Measurements from ENCODE around the gene NDUFA12. TPM values are rescaled to one million over a fixed set of nuclear protein-coding genes. Genes with fewer than 3 reads are reported as not detected.
A peak's percentile ranks its signal among the peaks of the same experiment; 100 is the strongest.

Gene NDUFA12
- total RNA-seq (100 to 1,000 TPM in 1 of 5 experiments, 10 to 100 TPM in 4; 57.8 to 123 (median 68.5) TPM), polyA plus RNA-seq (100 to 1,000 TPM; 393 to 507 TPM), total RNA-seq (25.4 reads per million, percentile 56 among the genes with 10 or more reads in this experiment)

DNA sequence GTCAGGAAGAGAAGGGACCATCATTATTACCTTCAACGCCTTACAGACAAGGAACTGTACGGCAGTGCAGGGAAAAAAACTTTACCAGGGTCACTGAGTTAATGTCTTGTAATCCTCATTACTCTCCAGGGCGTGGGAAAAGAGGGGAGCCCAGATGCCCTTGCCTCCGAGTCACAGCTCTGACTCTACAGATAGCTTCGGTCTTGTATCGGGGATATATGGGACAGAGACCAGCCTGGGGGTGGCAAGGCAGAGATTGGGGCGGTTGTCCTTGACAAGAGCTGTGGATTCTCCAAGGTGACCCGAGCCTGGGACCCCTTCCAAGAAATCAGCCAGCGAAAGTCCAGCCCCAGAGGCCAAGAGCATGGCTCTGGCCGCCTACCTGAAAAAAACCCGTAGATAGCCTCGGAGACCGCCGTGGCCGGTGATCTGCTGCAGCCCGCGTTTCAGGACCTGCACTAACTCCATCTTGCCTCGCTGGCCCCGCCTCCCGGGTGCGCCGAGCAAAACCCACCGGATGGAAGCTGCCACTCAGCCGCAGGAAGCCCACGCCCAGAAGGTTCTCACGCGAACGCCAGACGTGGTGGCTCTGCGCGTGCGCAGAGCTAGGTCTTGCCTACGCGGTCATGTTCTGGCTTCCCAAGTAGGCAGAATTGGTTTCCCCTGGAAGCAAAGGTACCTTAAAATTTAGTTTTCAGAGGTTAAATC, at the start of gene NDUFA12:
Gene NDUFA12, minus strand, starts transcription at position 485 of the 708 bp plus-strand sequence. Its CDS starts 17 bp downstream, at position 468.
- peaks cover 0 to 23% (median 0%) of the 10 kb centered on the region in 3 experiments for H3K9me3 ChIP-seq (ENCODE audit: control insufficient read depth in 2 of 3, low read length in 3 of 3)
- H3K27ac ChIP-seq (ENCODE audit: low read depth, low read length), result peak within 1 kb of the TSS; percentile 84
- Mint-ChIP-seq H3K36me3 (peaks cover 7 to 28% (median 26%) of the 10 kb centered on the region in 5 donors), H3K4me1 (peaks cover 39 to 79% (median 64%) of the 10 kb centered on the region in 7 donors), H3K27me3 (no peaks in the 10 kb centered on the region), H3K9me3 (peaks cover 6 to 33% (median 19%) of the 10 kb centered on the region in 11 donors), H3K27ac (peak within 1 kb of the TSS; percentile 86 to 97 (median 95)), H3K4me3 (peak within 1 kb of the TSS; percentile 87 to 97 (median 96))
- DNase-seq (peak; percentile 89 to 95 (median 92)), ATAC-seq (peak; percentile 100)
- ChIA-PET POLR2A (interaction anchor here (0.6 to 2.3 kb wide), 13 partner anchors 8 to 1184 kb away, joined by 3 to 52 read pairs (median 5); no protein-coding TSS in a partner anchor), CTCF (interaction anchor here (0.5 to 1.1 kb wide), 4 partner anchors 14 to 71 kb away, joined by 3 to 5 read pairs (median 4); no protein-coding TSS in a partner anchor)
- peaks cover 27 to 56% of the 10 kb centered on the region in 2 donors for H3K4me1 ChIP-seq (ENCODE audit: control insufficient read depth in 2 of 2, insufficient read depth in 2 of 2, low read length in 2 of 2)
- H3K27me3 ChIP-seq (ENCODE audit: control insufficient read depth in 2 of 2, insufficient read depth in 2 of 2, low read length in 2 of 2), result no peaks in the 10 kb centered on the region
- peaks cover 0 to 16% (median 0%) of the 10 kb centered on the region in 3 experiments for H3K36me3 ChIP-seq (ENCODE audit: control insufficient read depth in 2 of 3, insufficient read depth in 3 of 3, low read length in 3 of 3)
- intact Hi-C loops (cut with micrococcal nuclease), result loop anchor here (1.0 to 10.0 kb wide), 23 partner anchors 15 to 1904 kb away; partner anchors contain the start of genes AMDHD1 (in 2 of the 2), CCDC38 (in 2 of the 2), CEP83 (in 2 of the 2) and CRADD (in 2 of the 2)
- H3K4me3 ChIP-seq (ENCODE audit: low read length), result peak within 1 kb of the TSS; percentile 72

DNA sequence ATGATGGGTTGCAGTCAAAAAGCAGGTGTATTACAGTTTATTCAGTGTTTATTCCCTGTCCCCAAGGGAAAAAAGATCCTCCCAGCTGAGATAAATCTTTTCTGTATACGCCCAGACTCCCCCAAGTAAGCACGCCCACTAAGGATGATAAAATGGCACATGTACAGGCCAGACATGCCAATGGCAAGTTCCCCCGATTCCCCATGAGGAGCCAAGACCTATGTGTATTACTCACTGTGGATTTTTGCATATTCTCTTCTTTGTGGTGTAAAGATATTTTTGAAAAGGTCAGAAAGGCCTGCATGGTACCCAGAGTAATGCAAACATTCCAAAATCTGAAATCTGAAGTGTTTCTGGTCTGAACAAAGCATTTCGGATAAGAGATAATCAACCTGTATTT, 47.7 kb upstream of the NDUFA12 start:
- ATAC-seq (no peak), DNase-seq (no peak)
- CTCF ChIA-PET, result no interaction called here
- Mint-ChIP-seq H3K4me1 (no peaks in the 10 kb centered on the region), H3K27me3 (no peaks in the 10 kb centered on the region), H3K36me3 (peaks cover 0 to 44% (median 19%) of the 10 kb centered on the region in 5 donors), H3K27ac (peak overlapping the region in 1 of 9 donors; percentile 2), H3K9me3 (no peaks in the 10 kb centered on the region), H3K4me3 (no peak overlapping the region)
- H3K4me1 ChIP-seq (ENCODE audit: control insufficient read depth in 2 of 2, insufficient read depth in 2 of 2, low read length in 2 of 2), result no peaks in the 10 kb centered on the region
- POLR2A ChIA-PET, result no interaction called here
- no peak overlapping the region for H3K4me3 ChIP-seq (ENCODE audit: low read length)
- peaks cover 0 to 47% (median 4%) of the 10 kb centered on the region in 3 experiments for H3K36me3 ChIP-seq (ENCODE audit: control insufficient read depth in 2 of 3, insufficient read depth in 3 of 3, low read length in 3 of 3)
- intact Hi-C loops (cut with micrococcal nuclease), result no loop called here
- H3K9me3 ChIP-seq (ENCODE audit: control insufficient read depth in 2 of 3, low read length in 3 of 3), result no peaks in the 10 kb centered on the region
- no peaks in the 10 kb centered on the region for H3K27me3 ChIP-seq (ENCODE audit: control insufficient read depth in 2 of 2, insufficient read depth in 2 of 2, low read length in 2 of 2)
- H3K27ac ChIP-seq (ENCODE audit: low read depth, low read length), result no peak overlapping the region

GRCh38 chr12:95037906-95038305, 34.4 kb upstream of the NDUFA12 start:
- ATAC-seq, result no peak
- CTCF ChIA-PET, result no interaction called here

DNA sequence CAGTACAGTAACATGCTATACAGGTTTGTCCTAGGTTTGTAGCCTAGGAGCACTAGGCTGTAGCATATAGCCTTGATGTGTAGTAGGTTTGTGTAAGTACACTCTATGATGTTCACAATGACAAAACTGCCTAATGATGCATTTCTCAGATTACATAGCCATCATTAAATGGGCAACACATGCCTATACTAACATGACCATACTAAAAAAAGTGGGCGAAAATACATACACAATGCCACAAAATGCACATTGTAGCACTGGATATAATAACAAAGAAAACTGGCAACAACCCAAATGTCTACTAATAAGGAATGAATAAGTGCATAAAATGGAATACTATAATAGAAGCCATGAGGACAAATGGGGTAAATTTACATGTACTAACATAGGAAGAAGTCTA, 31.3 kb upstream of the NDUFA12 start:
- no peaks in the 10 kb centered on the region for H3K27me3 Mint-ChIP-seq
- peak overlapping the region in 4 of 9 donors; percentile 44 to 78 (median 68) for H3K27ac Mint-ChIP-seq
- Histone ChIP-seq H3K9me3 (ENCODE audit: control insufficient read depth in 2 of 3, low read length in 3 of 3) (no peaks in the 10 kb centered on the region), H3K36me3 (ENCODE audit: control insufficient read depth in 2 of 3, insufficient read depth in 3 of 3, low read length in 3 of 3) (peaks cover 0 to 17% (median 4%) of the 10 kb centered on the region in 3 experiments), H3K27ac (ENCODE audit: low read depth, low read length) (no peak overlapping the region), H3K27me3 (ENCODE audit: control insufficient read depth in 2 of 2, insufficient read depth in 2 of 2, low read length in 2 of 2) (no peaks in the 10 kb centered on the region), H3K4me3 (ENCODE audit: low read length) (no peak overlapping the region), H3K4me1 (ENCODE audit: control insufficient read depth in 2 of 2, insufficient read depth in 2 of 2, low read length in 2 of 2) (peaks cover 0 to 9% of the 10 kb centered on the region in 2 donors)
- H3K4me3 Mint-ChIP-seq, result peak overlapping the region in 5 of 10 donors; percentile 7 to 62 (median 37)
- peaks cover 5 to 22% (median 18%) of the 10 kb centered on the region in 7 donors for H3K4me1 Mint-ChIP-seq
- CTCF ChIA-PET, result interaction anchor here (0.7 kb wide), 2 partner anchors 44 to 61 kb away, joined by 3 to 4 read pairs; no protein-coding TSS in a partner anchor
- ATAC-seq (no peak), DNase-seq (no peak)
- peaks cover 0 to 27% (median 9%) of the 10 kb centered on the region in 5 donors for H3K36me3 Mint-ChIP-seq
- H3K9me3 Mint-ChIP-seq, result no peaks in the 10 kb centered on the region
- POLR2A ChIA-PET, result interaction anchor here (0.7 kb wide), 2 partner anchors 9 to 1547 kb away, joined by 3 to 6 read pairs; no protein-coding TSS in a partner anchor
- intact Hi-C loops (cut with micrococcal nuclease), result loop anchor here in 1 of 2 donors (5.0 kb wide), 1 partner anchor 32 kb away; the partner anchor contains the start of gene NDUFA12

More at GRCh38 chr12:95037906-95038305, 34.4 kb upstream of the NDUFA12 start:
- Histone ChIP-seq H3K9me3 (ENCODE audit: control insufficient read depth in 2 of 3, low read length in 3 of 3) (no peaks in the 10 kb centered on the region), H3K4me1 (ENCODE audit: control insufficient read depth in 2 of 2, insufficient read depth in 2 of 2, low read length in 2 of 2) (peaks cover 0 to 14% of the 10 kb centered on the region in 2 donors), H3K4me3 (ENCODE audit: low read length) (no peak overlapping the region), H3K27me3 (ENCODE audit: control insufficient read depth in 2 of 2, insufficient read depth in 2 of 2, low read length in 2 of 2) (no peaks in the 10 kb centered on the region), H3K27ac (ENCODE audit: low read depth, low read length) (no peak overlapping the region), H3K36me3 (ENCODE audit: control insufficient read depth in 2 of 3, insufficient read depth in 3 of 3, low read length in 3 of 3) (peaks cover 0 to 14% (median 4%) of the 10 kb centered on the region in 3 experiments)
- Mint-ChIP-seq H3K27me3 (no peaks in the 10 kb centered on the region), H3K36me3 (peaks cover 0 to 34% (median 14%) of the 10 kb centered on the region in 5 donors), H3K9me3 (no peaks in the 10 kb centered on the region), H3K4me3 (no peak overlapping the region), H3K4me1 (peaks cover 7 to 43% (median 34%) of the 10 kb centered on the region in 7 donors), H3K27ac (no peak overlapping the region)
- POLR2A ChIA-PET, result no interaction called here
- intact Hi-C loops (cut with micrococcal nuclease), result loop anchor here in 1 of 2 donors (5.0 kb wide), 1 partner anchor 36 kb away; the partner anchor contains the start of gene NDUFA12
- DNase-seq, result no peak

DNA sequence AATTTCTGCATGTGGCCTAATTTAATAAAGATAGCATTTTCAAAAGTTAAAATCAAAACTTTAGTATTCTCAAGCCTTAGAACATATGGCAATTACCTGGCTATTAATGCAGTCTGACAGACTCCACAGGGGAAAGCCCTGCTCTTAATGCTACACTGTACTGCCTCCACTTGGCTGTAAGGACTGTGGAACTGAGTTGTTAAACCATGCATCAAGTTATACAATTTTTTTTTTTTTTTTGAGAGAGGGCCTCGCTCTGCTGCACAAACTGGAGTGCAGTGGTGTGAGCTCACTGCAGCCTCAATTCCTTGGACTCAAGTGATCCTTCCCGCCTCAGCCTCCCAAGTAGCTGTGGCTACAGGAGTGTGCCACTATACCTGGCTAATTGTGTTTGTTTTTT, 19.0 kb upstream of the NDUFA12 start:
- POLR2A ChIA-PET, result interaction anchor here (1.5 kb wide), 1 partner anchor 19 kb away, joined by 6 read pairs; the partner anchor contains the start of gene NDUFA12

DNA sequence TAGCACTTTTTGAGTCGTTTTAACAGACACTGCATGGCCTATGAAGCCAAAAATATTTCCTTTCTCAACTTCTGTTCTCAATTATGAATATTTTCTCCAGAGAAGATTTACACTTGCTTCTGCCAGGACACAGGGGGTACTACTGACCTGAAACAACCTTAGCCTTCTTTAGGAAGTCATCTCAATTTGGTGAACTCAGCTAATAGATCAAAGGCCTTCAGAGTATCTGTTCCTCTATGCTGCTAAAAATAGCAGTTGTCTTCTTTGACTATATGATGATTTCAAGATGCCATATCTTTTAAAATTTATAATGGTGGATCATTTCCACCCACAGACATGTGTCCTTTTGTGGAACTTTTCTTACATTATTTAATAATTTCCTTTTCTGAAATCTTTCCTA, 14.0 kb upstream of the NDUFA12 start:
- no peaks in the 10 kb centered on the region for H3K9me3 ChIP-seq (ENCODE audit: control insufficient read depth in 2 of 3, low read length in 3 of 3)
- ChIA-PET POLR2A (no interaction called here), CTCF (no interaction called here)
- Mint-ChIP-seq H3K27ac (no peak overlapping the region), H3K27me3 (peaks cover 0 to 2% (median 0%) of the 10 kb centered on the region in 5 donors), H3K4me1 (peaks cover 0 to 39% (median 17%) of the 10 kb centered on the region in 7 donors), H3K4me3 (no peak overlapping the region), H3K9me3 (peaks cover 0 to 7% (median 2%) of the 10 kb centered on the region in 11 donors), H3K36me3 (peaks cover 6 to 31% (median 23%) of the 10 kb centered on the region in 5 donors)
- DNase-seq (no peak), ATAC-seq (no peak)
- H3K36me3 ChIP-seq (ENCODE audit: control insufficient read depth in 2 of 3, insufficient read depth in 3 of 3, low read length in 3 of 3), result peaks cover 0 to 4% (median 0%) of the 10 kb centered on the region in 3 experiments
- no peak overlapping the region for H3K27ac ChIP-seq (ENCODE audit: low read depth, low read length)
- intact Hi-C loops (cut with micrococcal nuclease), result no loop called here
- H3K27me3 ChIP-seq (ENCODE audit: control insufficient read depth in 2 of 2, insufficient read depth in 2 of 2, low read length in 2 of 2), result no peaks in the 10 kb centered on the region
- H3K4me1 ChIP-seq (ENCODE audit: control insufficient read depth in 2 of 2, insufficient read depth in 2 of 2, low read length in 2 of 2), result no peaks in the 10 kb centered on the region
- no peak overlapping the region for H3K4me3 ChIP-seq (ENCODE audit: low read length)

More for the DNA sequence above, 19.0 kb upstream of the NDUFA12 start:
- Mint-ChIP-seq H3K4me3 (no peak overlapping the region), H3K27me3 (no peaks in the 10 kb centered on the region), H3K36me3 (peaks cover 0 to 30% (median 25%) of the 10 kb centered on the region in 5 donors), H3K9me3 (no peaks in the 10 kb centered on the region), H3K27ac (peak overlapping the region in 3 of 9 donors; percentile 19 to 73 (median 33)), H3K4me1 (peaks cover 0 to 14% (median 8%) of the 10 kb centered on the region in 7 donors)
- no peaks in the 10 kb centered on the region for H3K9me3 ChIP-seq (ENCODE audit: control insufficient read depth in 2 of 3, low read length in 3 of 3)
- H3K27me3 ChIP-seq (ENCODE audit: control insufficient read depth in 2 of 2, insufficient read depth in 2 of 2, low read length in 2 of 2), result no peaks in the 10 kb centered on the region
- DNase-seq, result no peak
- H3K4me1 ChIP-seq (ENCODE audit: control insufficient read depth in 2 of 2, insufficient read depth in 2 of 2, low read length in 2 of 2), result no peaks in the 10 kb centered on the region
- H3K4me3 ChIP-seq (ENCODE audit: low read length), result no peak overlapping the region
- H3K36me3 ChIP-seq (ENCODE audit: control insufficient read depth in 2 of 3, insufficient read depth in 3 of 3, low read length in 3 of 3), result peaks cover 0 to 8% (median 0%) of the 10 kb centered on the region in 3 experiments
- intact Hi-C loops (cut with micrococcal nuclease), result no loop called here
- no peak for ATAC-seq
- CTCF ChIA-PET, result no interaction called here
- no peak overlapping the region for H3K27ac ChIP-seq (ENCODE audit: low read depth, low read length)
